GM18858 (cell line): ENCODE results near the gene OR8H2.
"Not testable (repeated sequence)": the region's sequence is repeated elsewhere in the genome, so short reads cannot be mapped to it uniquely, and the experiment has no call there.

Experiments
- ATAC-seq: cut with Tn5 transposase; IDR thresholded peaks from one replicate; pipeline ENCODE4 v1.9.1; 2021; ENCODE audit not compliant: unreplicated experiment

The OR8H2 gene

GRCh38 chr11:56103210-56103737, at the start of gene OR8H2:
Gene OR8H2, plus strand, starts transcription at chr11:56103687. Its CDS starts 1,356 bp downstream, at chr11:56105043.
- no peak for ATAC-seq

- ATAC-seq = not testable (repeated sequence)
Measured at GRCh38 chr11:56056366-56056765, 47.1 kb upstream of the OR8H2 start.

GRCh38 chr11:56057661-56058237, 45.7 kb upstream of the OR8H2 start:
- ATAC-seq = not testable (repeated sequence)

GRCh38 chr11:56058260-56058780, 45.2 kb upstream of the OR8H2 start:
- ATAC-seq = not testable (repeated sequence)

- no peak for ATAC-seq
Measured at GRCh38 chr11:56066980-56067379, 36.5 kb upstream of the OR8H2 start.

GRCh38 chr11:56089697-56090096, 13.8 kb upstream of the OR8H2 start:
- no peak for ATAC-seq

- no peak for ATAC-seq
Measured at GRCh38 chr11:56093008-56093407, 10.5 kb upstream of the OR8H2 start, which contains the start of gene OR8I2. Gene OR8I2, plus strand, starts transcription at chr11:56093308. Its CDS starts 0 bp downstream, at chr11:56093308.

GRCh38 chr11:56122073-56122472, 18.6 kb downstream of the OR8H2 start, which contains the start of gene OR8H3:
Gene OR8H3, plus strand, starts transcription at chr11:56122373. Its CDS starts 0 bp downstream, at chr11:56122373.
- no peak for ATAC-seq

- no peak for ATAC-seq
Measured at GRCh38 chr11:56140151-56140661, 36.7 kb downstream of the OR8H2 start, which contains the start of gene OR8J3. Gene OR8J3, minus strand, starts transcription at chr11:56140201. Its CDS starts 2,483 bp downstream, at chr11:56137718.

- not testable (repeated sequence) for ATAC-seq
Measured at GRCh38 chr11:56143681-56144080, 40.2 kb downstream of the OR8H2 start.

- ATAC-seq = no peak
Measured at GRCh38 chr11:56151376-56151775, 47.9 kb downstream of the OR8H2 start.

- ATAC-seq = no peak
Measured at GRCh38 chr11:56152333-56152732, 48.8 kb downstream of the OR8H2 start.
